Cardiac fibroblast (primary cell): ENCODE measurements around the gene CYGB.

Experiments
- DNase-seq, 2 donors: peaks; one replicate each; pipeline versions ENCODE4 v3.0.0 to v3.0.0-alpha.2; 2010; ENCODE audit warnings: low read depth in 2 of 2
- H3K4me3 ChIP-seq, 2 donors: replicated peaks in 1 of 2; 1 replicate in 1 of 2; 2 replicates in 1 of 2; pipeline ENCODE4 v1.5.1; 2011; ENCODE audit warnings: low read depth in 2 of 2, low read length in 2 of 2, mild to moderate bottlenecking in 2 of 2, moderate library complexity in 1 of 2
- TF ChIP-seq, protein P1 (sequence below): IDR thresholded peaks from one replicate; pipeline ENCODE4 v1.5.1; 2011; ENCODE audit warnings: low read depth, mild to moderate bottlenecking, low read length, inconsistent platforms

The CYGB gene

DNA sequence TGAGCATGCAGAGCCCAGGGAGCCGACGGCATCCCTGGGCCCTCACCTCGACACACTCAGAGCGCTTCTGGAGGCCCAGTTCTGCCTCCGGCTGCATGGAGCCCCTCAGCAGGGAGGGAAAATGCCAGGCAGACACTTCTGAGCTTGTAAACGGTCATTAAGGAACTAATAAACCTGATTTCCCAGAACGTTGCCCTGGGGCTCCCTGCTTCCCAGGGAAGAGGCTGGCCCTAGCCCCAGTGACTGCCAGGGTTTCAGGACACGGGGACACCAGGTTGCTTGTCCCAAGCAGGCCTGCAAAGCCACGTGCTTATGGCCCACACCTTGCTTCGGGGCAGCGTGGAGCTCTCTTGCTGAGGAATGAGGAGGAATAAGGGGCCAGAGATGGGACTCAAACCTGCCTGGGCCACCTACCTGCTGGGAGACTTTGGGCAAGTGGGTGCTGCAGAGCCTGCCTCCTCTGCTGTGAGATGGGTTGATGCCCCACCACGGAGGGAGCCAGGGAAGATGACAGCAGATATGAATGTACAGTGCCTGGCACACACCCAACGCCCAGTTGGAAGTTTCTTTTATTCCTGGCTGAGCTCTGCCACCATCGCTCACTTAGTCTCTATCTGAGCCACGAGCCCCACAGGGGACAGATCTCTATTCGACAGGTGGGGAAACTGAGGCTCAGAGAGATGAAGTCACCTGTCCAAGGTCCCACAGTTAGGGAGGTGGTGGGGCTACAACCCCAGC, 41.7 kb downstream of the CYGB start:
- DNase-seq: no peak
- H3K4me3 ChIP-seq: no peak overlapping the region
- TF ChIP-seq, protein P1, sequence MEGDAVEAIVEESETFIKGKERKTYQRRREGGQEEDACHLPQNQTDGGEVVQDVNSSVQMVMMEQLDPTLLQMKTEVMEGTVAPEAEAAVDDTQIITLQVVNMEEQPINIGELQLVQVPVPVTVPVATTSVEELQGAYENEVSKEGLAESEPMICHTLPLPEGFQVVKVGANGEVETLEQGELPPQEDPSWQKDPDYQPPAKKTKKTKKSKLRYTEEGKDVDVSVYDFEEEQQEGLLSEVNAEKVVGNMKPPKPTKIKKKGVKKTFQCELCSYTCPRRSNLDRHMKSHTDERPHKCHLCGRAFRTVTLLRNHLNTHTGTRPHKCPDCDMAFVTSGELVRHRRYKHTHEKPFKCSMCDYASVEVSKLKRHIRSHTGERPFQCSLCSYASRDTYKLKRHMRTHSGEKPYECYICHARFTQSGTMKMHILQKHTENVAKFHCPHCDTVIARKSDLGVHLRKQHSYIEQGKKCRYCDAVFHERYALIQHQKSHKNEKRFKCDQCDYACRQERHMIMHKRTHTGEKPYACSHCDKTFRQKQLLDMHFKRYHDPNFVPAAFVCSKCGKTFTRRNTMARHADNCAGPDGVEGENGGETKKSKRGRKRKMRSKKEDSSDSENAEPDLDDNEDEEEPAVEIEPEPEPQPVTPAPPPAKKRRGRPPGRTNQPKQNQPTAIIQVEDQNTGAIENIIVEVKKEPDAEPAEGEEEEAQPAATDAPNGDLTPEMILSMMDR: no peak

DNA sequence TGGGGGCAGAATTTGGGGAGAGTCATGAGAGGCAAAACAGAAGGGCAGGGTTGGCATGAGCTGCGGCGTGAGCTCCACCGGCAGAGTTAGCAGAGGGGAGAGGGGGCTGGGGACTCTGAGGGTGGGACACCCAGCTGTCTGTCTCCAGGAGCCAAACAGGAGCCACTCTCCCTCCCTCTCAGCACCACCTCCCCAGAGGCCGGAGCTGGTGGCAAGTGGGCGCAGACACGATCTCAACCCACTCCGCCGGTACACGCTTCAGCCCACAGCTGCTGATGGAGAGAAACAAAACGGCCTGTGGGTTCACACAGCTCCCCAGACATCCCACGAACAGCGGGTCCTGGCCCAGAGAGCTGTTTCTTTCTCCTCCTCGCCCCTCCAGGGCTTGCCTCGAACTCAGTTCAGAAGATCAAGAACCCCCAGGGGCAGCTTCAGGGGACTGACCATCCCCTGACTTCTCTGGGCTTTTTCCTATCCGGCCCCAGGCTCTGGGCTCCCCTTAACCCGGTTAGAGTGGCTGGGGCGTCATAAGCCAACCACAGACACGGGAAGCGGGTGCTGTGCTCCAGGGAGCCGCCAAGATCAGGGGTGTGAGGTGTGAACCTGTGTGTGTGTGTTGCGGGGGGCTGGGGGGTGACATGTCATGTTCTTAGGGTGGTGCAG, 43.9 kb downstream of the CYGB start:
- H3K4me3 ChIP-seq: no peak overlapping the region
- TF ChIP-seq, protein P1: no peak
- DNase-seq: no peak

DNA sequence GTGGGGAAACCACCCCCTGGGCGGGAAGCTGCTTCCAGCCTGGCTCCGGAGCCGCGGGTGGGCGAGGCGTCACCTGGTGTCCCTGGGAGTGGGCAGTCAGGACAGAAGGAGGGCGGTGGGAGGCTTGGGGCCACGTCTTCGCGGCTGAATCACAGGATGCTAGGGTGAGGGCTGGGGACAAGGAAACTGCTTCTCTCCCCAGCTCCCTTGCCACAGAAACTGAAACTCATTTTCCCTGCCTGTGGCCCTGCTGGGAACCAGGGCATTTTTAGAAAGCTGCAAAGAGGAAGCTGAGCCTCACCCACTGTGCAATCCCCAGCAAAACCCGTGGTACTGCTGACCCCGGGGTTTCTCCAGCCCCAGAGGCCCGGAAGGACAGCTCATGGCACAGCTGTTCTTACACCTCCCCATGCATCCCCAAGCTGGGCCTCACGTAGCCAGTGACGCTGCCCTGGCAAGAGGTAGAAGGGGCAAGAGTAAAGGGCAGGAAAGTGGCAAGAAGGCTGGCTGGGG, 44.5 kb downstream of the CYGB start:
- TF ChIP-seq, protein P1: no peak
- peak; percentile 88 to 92 for DNase-seq
- no peak overlapping the region for H3K4me3 ChIP-seq

DNA sequence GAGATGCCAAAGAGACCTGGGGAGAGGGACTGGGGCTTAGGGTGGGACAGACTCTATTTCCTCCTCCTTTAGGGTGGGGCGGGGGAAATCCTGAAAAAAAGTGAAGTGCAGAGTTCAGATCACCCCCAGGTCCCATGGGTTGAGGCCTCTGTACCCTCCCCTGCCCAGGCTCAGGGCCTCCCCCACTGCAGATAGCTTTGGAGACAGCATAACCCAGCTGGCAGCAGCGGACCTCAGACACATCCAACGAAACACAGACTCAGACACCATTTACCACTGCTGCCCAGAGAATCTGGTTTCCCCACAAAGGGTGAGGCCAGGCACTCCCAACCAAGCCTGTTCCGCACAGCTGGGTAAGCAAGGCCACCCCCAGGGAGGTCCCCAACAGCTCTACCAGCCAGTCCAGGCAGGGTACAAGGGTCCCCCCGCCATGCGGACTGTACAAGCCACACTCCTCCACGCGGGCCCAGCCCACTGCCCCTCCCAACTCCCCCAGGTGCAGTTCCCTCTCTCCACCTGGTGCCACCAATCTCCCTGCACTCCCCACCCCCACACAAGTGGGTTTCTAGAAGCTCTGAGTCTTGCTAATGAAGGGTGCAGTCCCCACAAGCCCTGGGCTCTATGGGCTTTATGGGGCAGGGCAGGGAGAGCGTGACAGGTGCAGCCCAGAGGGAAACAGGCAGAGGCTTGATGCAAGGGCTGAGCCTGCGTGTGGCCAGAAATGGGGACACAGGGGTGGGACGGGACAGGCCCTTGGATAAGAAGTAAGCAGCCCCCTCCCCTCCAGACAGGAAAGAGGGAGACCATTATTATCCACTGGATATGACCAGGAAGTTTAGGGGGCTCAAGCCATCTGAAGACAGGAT, 45.2 kb downstream of the CYGB start:
- DNase-seq: no peak
- TF ChIP-seq, protein P1: no peak
- H3K4me3 ChIP-seq: no peak overlapping the region

DNA sequence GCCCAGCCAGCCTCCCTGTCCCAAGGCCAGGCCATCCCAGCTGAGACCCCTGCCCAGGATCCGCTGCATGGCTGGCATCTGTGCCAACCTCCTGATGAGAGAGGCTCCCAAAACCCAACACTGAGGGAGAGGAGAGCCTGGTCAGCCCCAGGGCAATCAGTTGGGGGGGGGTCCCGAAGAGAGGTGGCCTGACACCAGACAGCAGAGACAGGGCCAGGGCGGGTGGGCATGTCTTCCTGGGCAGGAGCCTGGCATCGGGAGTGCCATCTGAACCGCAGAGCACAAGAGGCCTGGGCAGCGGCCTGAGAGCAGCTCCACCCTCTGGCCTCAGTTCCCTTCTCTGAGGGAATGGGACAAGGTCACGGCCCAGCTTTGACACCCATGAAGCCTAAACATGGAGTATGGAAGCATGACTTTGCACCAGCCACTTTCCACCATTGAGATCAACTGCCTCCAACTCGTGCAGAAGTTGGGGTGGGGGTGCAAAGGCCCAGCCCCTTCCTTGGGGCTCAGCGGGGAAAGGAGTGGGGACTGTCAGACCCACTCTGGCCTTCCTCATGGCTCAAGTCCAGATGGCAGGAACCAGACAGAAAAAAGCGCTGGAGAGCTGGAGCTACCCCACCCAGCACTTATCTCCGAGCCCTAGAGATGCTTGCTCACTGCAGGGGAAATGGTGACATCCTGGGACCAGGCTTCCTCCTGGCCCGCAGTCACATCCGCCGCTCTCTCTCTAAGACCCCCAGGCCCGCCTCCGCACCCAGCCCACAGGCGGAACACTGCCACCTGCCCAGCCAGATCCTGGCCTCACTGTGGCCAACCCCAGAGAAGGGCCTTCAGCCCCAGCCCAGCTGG, 46.0 kb downstream of the CYGB start:
- no peak overlapping the region for H3K4me3 ChIP-seq
- TF ChIP-seq, protein P1: no peak
- no peak for DNase-seq
